Endothelial cell of umbilical vein (primary cell): Measurements from ENCODE around the gene TRIP13. TPM values are rescaled to one million over a fixed set of nuclear protein-coding genes. Genes with fewer than 3 reads are reported as not detected.

ENCODE experiments used
- BruUV-seq: library from RNA; stranded (reverse); fragments of 400-500 nt; replicated peaks from 2 replicates; lab custom pipeline; 2021; lab: Mats Ljungman, UMichigan
- CTCF ChIA-PET: fragments of 300-600, 350-600 bp; sonication (Branson Sonifier 250); formaldehyde crosslinking; loops from one replicate; lab custom pipeline; 2021; ENCODE audit warnings: antibody characterized with exemption, inconsistent platforms; lab: Charles Lee
- POLR2A ChIA-PET: fragments of 300-600, 350-600 bp; sonication (Branson Sonifier 250); formaldehyde crosslinking; loops from one replicate; lab custom pipeline; 2021; ENCODE audit warnings: antibody characterized with exemption, inconsistent platforms; lab: Charles Lee
- DNase-seq: peaks from one replicate; pipeline ENCODE4 v3.0.0-alpha.2; 2011; ENCODE audit warnings: low read depth, low spot score
- FAIRE-seq: peaks from 2 replicates; lab custom pipeline; 2011; peaks lifted over from hg19 to GRCh38; lab: Jason Lieb, UNC
- H2AFZ ChIP-seq: 2 replicates; pipeline ENCODE4 v1.6.0; 2012; ENCODE audit warnings: low read depth, low read length, control low read depth, inconsistent platforms
- H3K27ac ChIP-seq: 2 replicates; pipeline ENCODE4 v1.5.1; 2011; ENCODE audit warnings: low read depth, mild to moderate bottlenecking, control low read depth, low read length, moderate library complexity; ENCODE audit not compliant: insufficient read depth
- H3K27me3 ChIP-seq, 2 experiments: 2 replicates each; pipeline versions ENCODE4 v1.6.0 to v1.6.1; 2011; ENCODE audit warnings: low read length in 2 of 2, mixed read lengths in 1 of 2; ENCODE audit not compliant: control insufficient read depth in 2 of 2, insufficient read depth in 2 of 2
- H3K36me3 ChIP-seq, 2 experiments: 2 replicates in 1 of 2; 3 replicates in 1 of 2; pipeline ENCODE4 v1.5.1; 2011; ENCODE audit warnings: low read length in 2 of 2, mild to moderate bottlenecking in 1 of 2, moderate library complexity in 1 of 2; ENCODE audit not compliant: control insufficient read depth in 2 of 2, insufficient read depth in 2 of 2; ENCODE audit errors: extremely low read depth in 1 of 2
- H3K4me1 ChIP-seq: 3 replicates; pipeline ENCODE4 v1.5.1; 2011; ENCODE audit warnings: mild to moderate bottlenecking, low read length; ENCODE audit not compliant: control insufficient read depth, insufficient read depth; ENCODE audit errors: extremely low read depth
- H3K4me2 ChIP-seq: 2 replicates; pipeline ENCODE4 v1.6.1; 2011; ENCODE audit warnings: low read length, control low read depth, mixed read lengths; ENCODE audit not compliant: insufficient read depth
- H3K4me3 ChIP-seq, 3 experiments: fragments of 200-600 bp in 1 of 3; sonication (generic), shearing (Covaris generic) in 1 of 3; replicated peaks in 1 of 3; 2 replicates each; pipeline ENCODE4 v1.5.1; 2011 to 2016; ENCODE audit warnings: control low read depth in 3 of 3, low read length in 3 of 3, mild to moderate bottlenecking in 2 of 3, inconsistent platforms in 1 of 3, low read depth in 1 of 3, moderate library complexity in 1 of 3; ENCODE audit not compliant: insufficient read depth in 1 of 3
- H3K79me2 ChIP-seq: 2 replicates; pipeline ENCODE4 v1.6.0; 2012; ENCODE audit warnings: low read length, inconsistent platforms; ENCODE audit not compliant: control insufficient read depth, insufficient read depth
- H3K9ac ChIP-seq: replicated peaks from 2 replicates; pipeline ENCODE3; 2011; ENCODE audit warnings: low read length, control low read depth; ENCODE audit not compliant: insufficient read depth; ENCODE audit errors: extremely low read depth
- H3K9me1 ChIP-seq: replicated peaks from 3 replicates; pipeline ENCODE4 v1.6.0; 2011; ENCODE audit warnings: mild to moderate bottlenecking, low read length; ENCODE audit not compliant: control insufficient read depth, insufficient read depth; ENCODE audit errors: extremely low read depth
- H3K9me3 ChIP-seq: replicated peaks from 2 replicates; pipeline ENCODE4 v1.5.1; 2012; ENCODE audit warnings: low read length, inconsistent platforms; ENCODE audit not compliant: control insufficient read depth, insufficient read depth
- H4K20me1 ChIP-seq: replicated peaks from 2 replicates; pipeline ENCODE3; 2011; ENCODE audit warnings: mild to moderate bottlenecking, low read length; ENCODE audit not compliant: control insufficient read depth, insufficient read depth; ENCODE audit errors: extremely low read depth
- EZH2 ChIP-seq: IDR thresholded peaks from 2 replicates; pipeline ENCODE4 v1.6.1; 2012; ENCODE audit warnings: borderline replicate concordance, low read depth, mild to moderate bottlenecking, moderate library complexity, low read length, inconsistent platforms; ENCODE audit not compliant: severe bottlenecking
- FOS ChIP-seq: IDR thresholded peaks from 2 replicates; pipeline ENCODE4 v1.6.1; 2011; ENCODE audit warnings: mild to moderate bottlenecking, low read length, moderate library complexity, borderline replicate concordance; ENCODE audit not compliant: insufficient read depth
- GATA2 ChIP-seq: IDR thresholded peaks from 2 replicates; pipeline ENCODE4 v1.7.0; 2011; ENCODE audit warnings: low read depth, mild to moderate bottlenecking, moderate library complexity, mixed read lengths, low read length; ENCODE audit not compliant: insufficient read length, insufficient read depth
- JUN ChIP-seq: IDR thresholded peaks from 2 replicates; pipeline ENCODE4 v1.6.1; 2011; ENCODE audit warnings: borderline replicate concordance, low read depth; ENCODE audit not compliant: insufficient read length, insufficient read depth
- MYC ChIP-seq: IDR thresholded peaks from one replicate; pipeline ENCODE4 v1.6.1; 2011; ENCODE audit warnings: mild to moderate bottlenecking, low read depth, low read length
- POLR2A ChIP-seq: IDR thresholded peaks from 2 replicates; pipeline ENCODE4 v1.6.1; 2012; ENCODE audit warnings: low read depth, mild to moderate bottlenecking, control low read depth, low read length
- POLR2AphosphoS5 ChIP-seq: IDR thresholded peaks from 2 replicates; pipeline ENCODE4 v1.6.1; 2012; ENCODE audit warnings: low read depth, mild to moderate bottlenecking, control low read depth, low read length, moderate library complexity; ENCODE audit not compliant: insufficient read depth
- dilution Hi-C: fragments of 300-500 bp; cut with MboI; formaldehyde crosslinking; loops from one replicate; pipeline ENCODE4 v1.15.0; 2019; ENCODE audit warnings: low sequenced_read_pairs; ENCODE audit not compliant: extremely low pct_ligation_motif_present
- intact Hi-C: fragments of 100-400 bp; cut with micrococcal nuclease; formaldehyde crosslinking; loops from one replicate; pipeline ENCODE4 v1.10.0; 2022
- polyA plus RNA-seq, 4 experiments: library from polyadenylated mRNA; depleted of rRNA in 3 of 4; stranded (reverse) in 3 of 4; unstranded in 1 of 4; fragments of >200 nt; gene quantifications; 2 replicates each; pipeline versions ENCODE4 v1.2.1 to v1.2.3, GENCODE V29; 2011 to 2012; ENCODE audit warnings: missing spikeins in 1 of 4
- total RNA-seq: library from RNA; stranded (reverse); gene quantifications from 2 replicates; pipeline ENCODE4 v1.2.3, GENCODE V29; 2021
- TF ChIP-seq, protein P1 (sequence below): IDR thresholded peaks from 2 replicates; pipeline ENCODE4 v1.6.1; 2011; ENCODE audit not compliant: insufficient read depth, insufficient read length
- TF ChIP-seq, protein P2 (sequence below), 2 donors: IDR thresholded peaks; 1 replicate in 1 of 2; 2 replicates in 1 of 2; pipeline ENCODE4 v1.5.1; 2011; ENCODE audit warnings: low read length in 2 of 2, mild to moderate bottlenecking in 2 of 2, moderate library complexity in 2 of 2, control low read depth in 1 of 2, inconsistent platforms in 1 of 2, low read depth in 1 of 2; ENCODE audit not compliant: insufficient read depth in 1 of 2; ENCODE audit errors: extremely low read depth in 1 of 2

The TRIP13 gene
- total and polyA plus RNA-seq, 2 donors (not counting 3 experiments of a cell fraction or from before 2014, with no cell fraction given), result 17.4 to 39.0 TPM

DNA sequence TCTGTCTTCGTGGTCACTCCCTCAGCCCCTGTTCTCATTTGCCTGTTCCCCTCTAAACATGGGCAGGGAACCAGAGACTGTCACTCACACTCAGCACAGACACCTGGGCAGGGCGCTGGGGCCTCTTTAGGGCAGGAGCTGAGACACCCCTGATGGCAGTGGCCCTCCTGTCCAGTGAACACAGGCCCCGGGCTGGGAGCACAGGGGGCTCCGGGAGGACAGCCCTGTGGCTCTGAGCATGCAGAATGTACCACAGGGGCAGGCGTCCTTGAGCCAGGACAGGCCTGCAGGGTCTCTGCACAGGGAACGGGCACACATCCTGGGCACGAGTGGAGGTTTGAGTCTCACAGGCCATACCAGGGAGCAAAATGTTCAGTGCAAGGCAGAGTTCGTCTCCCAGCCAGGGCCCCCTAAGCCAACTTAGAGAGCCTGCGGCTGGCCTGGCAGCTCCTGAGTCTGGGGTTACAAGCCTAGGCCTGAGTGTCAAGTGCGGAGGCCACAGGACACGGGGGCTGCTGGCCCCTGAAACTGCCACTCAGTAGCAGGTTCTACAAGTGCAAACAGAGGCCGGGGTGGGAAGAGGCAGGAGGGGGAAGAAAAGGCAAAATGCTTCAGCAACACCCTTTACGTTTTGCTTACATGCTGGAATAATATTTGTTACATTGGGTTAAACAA, 60.0 kb downstream of the TRIP13 start:
- H3K4me2 ChIP-seq, result no peak overlapping the region
- ChIA-PET CTCF (no interaction called here), POLR2A (no interaction called here)
- no peaks in the 10 kb centered on the region for H3K9me1 ChIP-seq
- no peak overlapping the region for H2AFZ ChIP-seq
- H3K36me3 ChIP-seq, result no peaks in the 10 kb centered on the region
- H3K9me3 ChIP-seq, result no peaks in the 10 kb centered on the region
- H4K20me1 ChIP-seq, result no peaks in the 10 kb centered on the region
- H3K4me3 ChIP-seq, result no peak overlapping the region
- BruUV-seq, result no TSS peak
- intact Hi-C loops (no loop called here), dilution Hi-C loops (no loop called here)
- H3K4me1 ChIP-seq, result peaks cover 16% of the 10 kb centered on the region
- DNase-seq (no peak), FAIRE-seq (no peak)
- H3K79me2 ChIP-seq, result no peaks in the 10 kb centered on the region
- no peak for TF ChIP-seq JUN
- TF ChIP-seq EZH2, result no peak
- TF ChIP-seq GATA2, result no peak
- no peak overlapping the region for H3K9ac ChIP-seq
- peaks cover 2 to 3% of the 10 kb centered on the region in 2 experiments for H3K27me3 ChIP-seq
- H3K27ac ChIP-seq, result no peak overlapping the region

DNA sequence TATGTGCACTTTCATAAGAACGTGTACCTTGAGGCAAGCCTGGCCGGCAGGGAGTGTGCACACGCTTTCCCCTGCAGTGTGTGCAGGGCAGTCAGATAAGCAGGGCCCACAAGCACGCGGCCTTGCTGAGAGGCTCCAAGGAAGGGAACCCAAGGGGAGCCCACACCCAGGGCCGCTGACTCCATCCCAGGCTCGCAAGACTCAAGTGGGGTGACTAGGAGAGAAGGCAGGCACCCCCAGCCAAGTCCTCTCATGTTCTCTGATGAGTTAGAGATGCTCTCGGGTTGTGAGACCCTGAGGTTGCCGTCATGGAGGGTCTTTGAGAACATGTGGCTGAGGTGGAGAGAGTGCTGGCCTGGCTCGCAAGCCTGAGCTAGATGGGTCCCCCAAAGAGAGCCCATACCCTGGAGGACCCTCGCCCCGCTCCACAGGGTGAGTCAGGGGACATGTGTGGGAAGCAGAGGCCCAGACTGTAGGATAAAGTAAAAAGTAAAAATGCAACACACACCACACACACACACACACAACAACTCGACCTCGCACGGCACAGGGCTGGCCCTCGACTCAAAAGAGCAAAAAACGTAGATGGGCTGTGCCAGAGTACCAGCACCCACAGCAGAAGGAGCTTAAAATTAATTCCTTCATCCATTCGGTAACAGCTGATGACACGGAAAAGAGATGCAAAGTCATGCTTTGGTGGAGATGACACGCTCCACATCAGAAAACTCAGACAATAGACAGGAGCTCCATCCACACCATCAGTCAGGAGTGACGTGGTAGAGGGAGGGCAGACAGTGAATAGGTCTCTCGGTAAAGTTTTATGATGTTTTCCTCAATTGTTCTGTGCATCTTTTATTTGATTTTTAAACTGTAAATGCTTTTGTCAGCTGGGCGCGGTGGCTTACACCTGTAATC, 61.1 kb downstream of the TRIP13 start:
- FAIRE-seq (no peak), DNase-seq (no peak)
- Histone ChIP-seq H3K36me3 (no peaks in the 10 kb centered on the region), H4K20me1 (no peaks in the 10 kb centered on the region), H3K27me3 (peaks cover 2 to 3% of the 10 kb centered on the region in 2 experiments), H3K4me3 (no peak overlapping the region), H3K9ac (no peak overlapping the region), H3K4me2 (no peak overlapping the region), H3K27ac (no peak overlapping the region), H3K4me1 (peaks cover 19% of the 10 kb centered on the region), H3K79me2 (no peaks in the 10 kb centered on the region), H3K9me3 (no peaks in the 10 kb centered on the region), H3K9me1 (no peaks in the 10 kb centered on the region), H2AFZ (no peak overlapping the region)
- dilution Hi-C loops (no loop called here), intact Hi-C loops (no loop called here)
- BruUV-seq, result no TSS peak
- POLR2A ChIA-PET, result no interaction called here
- TF ChIP-seq FOS (no peak), MYC (no peak), EZH2 (no peak), POLR2AphosphoS5 (no peak), GATA2 (no peak), JUN (no peak), POLR2A (no peak)
- TF ChIP-seq, protein P1, sequence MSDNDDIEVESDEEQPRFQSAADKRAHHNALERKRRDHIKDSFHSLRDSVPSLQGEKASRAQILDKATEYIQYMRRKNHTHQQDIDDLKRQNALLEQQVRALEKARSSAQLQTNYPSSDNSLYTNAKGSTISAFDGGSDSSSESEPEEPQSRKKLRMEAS, result no peak
- TF ChIP-seq, protein P2, sequence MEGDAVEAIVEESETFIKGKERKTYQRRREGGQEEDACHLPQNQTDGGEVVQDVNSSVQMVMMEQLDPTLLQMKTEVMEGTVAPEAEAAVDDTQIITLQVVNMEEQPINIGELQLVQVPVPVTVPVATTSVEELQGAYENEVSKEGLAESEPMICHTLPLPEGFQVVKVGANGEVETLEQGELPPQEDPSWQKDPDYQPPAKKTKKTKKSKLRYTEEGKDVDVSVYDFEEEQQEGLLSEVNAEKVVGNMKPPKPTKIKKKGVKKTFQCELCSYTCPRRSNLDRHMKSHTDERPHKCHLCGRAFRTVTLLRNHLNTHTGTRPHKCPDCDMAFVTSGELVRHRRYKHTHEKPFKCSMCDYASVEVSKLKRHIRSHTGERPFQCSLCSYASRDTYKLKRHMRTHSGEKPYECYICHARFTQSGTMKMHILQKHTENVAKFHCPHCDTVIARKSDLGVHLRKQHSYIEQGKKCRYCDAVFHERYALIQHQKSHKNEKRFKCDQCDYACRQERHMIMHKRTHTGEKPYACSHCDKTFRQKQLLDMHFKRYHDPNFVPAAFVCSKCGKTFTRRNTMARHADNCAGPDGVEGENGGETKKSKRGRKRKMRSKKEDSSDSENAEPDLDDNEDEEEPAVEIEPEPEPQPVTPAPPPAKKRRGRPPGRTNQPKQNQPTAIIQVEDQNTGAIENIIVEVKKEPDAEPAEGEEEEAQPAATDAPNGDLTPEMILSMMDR (IDR thresholded peaks at IDR 0.05; ENCODE audit: extremely low read depth in 1 of 2, insufficient read depth in 1 of 2, low read depth in 1 of 2, low read length in 2 of 2), result no peak
- CTCF ChIA-PET, result interaction anchor here (0.7 to 1.0 kb wide), 2 partner anchors 30 to 250 kb away, joined by 3 to 4 read pairs; no protein-coding TSS in a partner anchor
